GM15510 (cell line): ENCODE measurements around the gene SLC25A30.

Experiments used
- POLR2A ChIP-seq: IDR thresholded peaks from 3 replicates; pipeline ENCODE4 v1.6.1; 2011; ENCODE audit warnings: borderline replicate concordance; ENCODE audit not compliant: insufficient read length; ENCODE audit errors: extremely low read depth

The SLC25A30 gene

DNA sequence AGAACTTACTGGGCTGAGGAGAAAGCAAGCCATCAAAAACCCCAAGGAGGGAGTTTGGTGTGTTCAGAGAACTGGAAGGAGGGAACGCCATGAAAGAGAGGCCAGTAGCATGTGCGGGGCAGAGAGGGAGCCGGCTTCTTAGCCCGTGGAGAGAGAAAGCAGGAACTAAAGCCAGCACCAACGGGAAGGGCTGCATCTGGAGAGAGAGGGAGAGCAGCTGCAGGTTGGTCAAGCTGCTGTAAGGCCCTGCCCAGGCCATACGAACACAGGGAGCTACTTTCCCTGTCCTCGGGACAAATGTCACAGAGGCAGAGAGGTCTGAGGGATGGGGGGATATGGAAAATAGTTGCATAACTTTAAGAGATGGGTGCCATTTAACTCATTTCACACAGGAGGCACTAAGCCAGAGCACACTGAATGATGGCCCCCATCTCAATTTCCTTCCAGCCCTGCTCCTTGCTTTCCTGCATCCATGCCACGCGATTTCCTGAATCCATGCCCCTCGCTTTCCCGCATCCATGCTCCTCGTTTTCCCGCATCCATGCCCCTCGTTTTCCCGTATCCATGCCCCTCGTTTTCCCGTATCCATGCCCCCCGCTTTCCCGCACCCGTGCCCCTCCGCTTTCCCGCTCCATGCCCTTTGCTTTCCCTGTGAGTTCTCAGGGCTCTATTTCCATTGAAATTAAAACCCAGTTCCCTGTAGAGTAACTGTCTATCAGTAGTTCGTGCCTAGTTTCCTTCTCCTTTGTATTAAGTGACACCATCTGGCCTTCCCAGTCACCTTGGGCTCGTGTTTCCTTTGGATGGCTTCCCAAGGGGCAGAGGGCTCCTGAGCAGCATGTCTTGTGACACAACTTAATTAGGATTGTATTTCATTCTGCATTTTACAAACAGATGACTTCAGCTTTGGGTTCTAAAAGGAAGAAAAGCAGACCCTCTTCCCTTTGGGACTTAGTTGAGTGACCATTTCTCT, 45.7 kb downstream of the SLC25A30 start:
- no peak for TF ChIP-seq POLR2A

GRCh38 chr13:45370922-45371406, 47.2 kb downstream of the SLC25A30 start:
- TF ChIP-seq POLR2A = no peak

- TF ChIP-seq POLR2A = no peak
These were observed 49.1 kb downstream of the SLC25A30 start for GRCh38 chr13:45369116-45369515.

DNA sequence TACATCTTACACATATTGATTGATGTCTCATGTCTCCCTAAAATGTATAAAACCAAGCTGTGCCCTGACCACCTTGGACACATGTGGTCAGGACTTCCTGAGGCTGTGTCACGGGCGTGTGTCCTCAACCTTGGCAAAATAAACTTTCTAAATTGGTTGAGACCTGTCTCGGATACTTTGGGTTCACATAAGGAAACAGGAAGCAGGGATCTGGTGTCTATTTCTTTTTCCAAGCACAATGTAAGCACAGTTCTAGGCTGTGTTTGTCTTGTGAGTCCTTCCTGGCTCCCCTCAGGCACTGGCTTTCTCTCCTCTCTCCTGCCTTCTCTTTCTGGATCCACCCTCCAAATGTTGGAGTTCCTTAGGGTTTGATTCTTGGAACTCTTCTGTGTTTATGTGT, 49.6 kb downstream of the SLC25A30 start:
- no peak for TF ChIP-seq POLR2A

DNA sequence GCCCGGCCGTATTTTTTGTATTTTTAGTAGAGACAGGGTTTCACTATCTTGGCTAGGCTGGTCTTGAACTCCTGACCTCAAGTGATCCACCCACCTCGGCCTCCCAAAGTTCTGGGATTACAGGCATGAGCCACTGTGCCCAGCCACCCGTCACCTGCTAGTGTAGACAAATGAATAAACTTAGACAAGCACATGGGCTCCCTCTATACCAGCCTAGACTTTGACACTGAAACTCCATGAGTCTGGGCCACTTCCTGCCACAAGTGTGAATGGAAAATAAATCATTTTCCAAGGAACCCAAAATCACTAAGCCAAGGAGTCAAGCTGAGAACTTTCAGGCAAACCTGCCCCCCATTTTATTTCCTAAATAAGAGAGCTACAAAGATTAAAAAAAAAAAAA, 50.2 kb downstream of the SLC25A30 start:
- TF ChIP-seq POLR2A = no peak

DNA sequence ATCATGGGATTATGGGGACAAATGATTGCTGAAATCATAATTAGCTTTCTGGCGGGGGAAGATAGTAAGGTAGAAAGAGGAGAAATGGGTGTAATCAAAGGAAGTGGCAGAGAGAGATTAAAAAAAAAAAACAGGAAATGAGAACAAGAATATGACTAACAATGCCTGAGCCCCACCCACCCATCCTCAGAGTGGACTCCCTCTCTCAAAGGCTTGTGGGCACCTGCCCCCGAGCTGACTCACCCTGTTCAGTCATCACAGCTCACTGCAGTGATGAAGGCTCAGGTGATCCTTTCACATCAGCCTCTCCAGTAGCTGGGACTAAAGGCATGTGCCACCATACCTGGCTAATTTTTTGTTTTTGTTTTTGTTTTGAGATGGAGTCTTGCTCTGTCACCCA, 50.8 kb downstream of the SLC25A30 start:
- no peak for TF ChIP-seq POLR2A

DNA sequence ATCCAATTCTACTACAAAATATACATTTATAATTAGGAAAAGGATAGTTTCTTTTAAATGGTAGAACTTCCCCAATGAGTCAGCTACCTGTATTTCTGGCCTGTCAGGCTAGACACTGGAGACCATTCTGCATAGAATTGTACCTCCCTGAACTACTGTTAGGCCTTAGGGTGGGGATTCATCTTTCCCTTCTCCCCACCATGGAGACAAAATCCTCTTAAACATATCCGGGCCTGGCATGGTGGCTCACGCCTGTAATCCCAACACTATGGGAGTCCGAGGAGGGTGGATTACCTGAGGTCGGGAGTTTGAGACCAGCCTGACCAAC, 52.7 kb downstream of the SLC25A30 start:
- no peak for TF ChIP-seq POLR2A

GRCh38 chr13:45364876-45365557, 53.2 kb downstream of the SLC25A30 start:
- no peak for TF ChIP-seq POLR2A

GRCh38 chr13:45362939-45363338, 55.2 kb downstream of the SLC25A30 start:
- TF ChIP-seq POLR2A = no peak

GRCh38 chr13:45361596-45362206, 56.5 kb downstream of the SLC25A30 start:
- TF ChIP-seq POLR2A = no peak

DNA sequence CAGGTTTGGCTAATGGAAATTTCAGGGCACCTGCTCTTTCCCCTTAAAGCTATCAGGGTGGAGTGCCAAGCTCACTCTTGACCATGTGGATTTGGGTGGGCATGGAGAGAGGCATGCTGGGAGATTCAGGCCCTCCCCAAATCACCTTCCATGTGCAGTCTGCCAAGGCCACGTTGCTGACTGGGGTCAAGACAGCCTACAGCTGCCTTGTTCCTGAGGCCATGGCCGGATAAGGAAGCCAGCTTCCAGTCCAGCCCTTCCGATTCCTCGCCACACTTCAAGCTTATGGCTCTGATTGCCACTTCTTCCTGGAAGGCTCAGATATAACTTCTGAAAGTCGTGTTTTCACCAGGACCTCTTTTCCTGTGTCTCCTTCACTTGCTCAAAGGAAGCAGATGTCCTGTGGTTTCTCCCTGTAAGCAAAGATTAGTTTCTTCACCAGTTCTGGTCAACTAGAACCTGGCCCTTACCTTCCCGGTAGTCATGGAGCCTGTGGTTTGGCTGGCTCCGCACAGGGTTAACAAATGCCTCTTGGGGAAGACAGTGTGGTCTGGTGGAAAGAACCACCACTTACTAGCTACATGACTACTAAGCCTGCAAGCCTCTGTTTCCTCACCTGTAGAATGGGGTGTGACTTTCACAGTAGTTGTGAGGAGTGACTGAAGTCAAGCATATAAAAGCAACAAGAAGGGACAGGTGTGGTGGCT, 61.1 kb downstream of the SLC25A30 start:
- no peak for TF ChIP-seq POLR2A

GRCh38 chr13:45353895-45354294, 64.3 kb downstream of the SLC25A30 start:
- TF ChIP-seq POLR2A = no peak

DNA sequence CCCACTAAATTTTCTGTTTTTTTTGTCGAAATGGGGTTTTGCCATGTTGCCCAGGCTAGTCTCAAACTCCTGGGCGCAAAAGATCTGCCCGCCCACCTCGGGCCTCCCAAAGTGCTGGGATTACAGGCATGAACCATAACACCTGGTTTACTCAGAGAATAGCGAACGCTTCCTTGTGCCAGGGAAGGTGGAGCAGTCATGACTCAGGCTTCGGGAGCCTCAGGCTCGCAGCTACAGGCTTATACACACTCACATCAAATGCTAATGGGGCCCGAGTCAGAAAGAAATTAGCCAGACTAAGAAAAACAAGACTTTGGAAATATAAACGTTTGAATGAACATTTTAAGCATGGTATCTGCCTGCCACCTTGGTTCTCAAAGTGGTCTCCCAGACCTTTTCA, 66.1 kb downstream of the SLC25A30 start:
- TF ChIP-seq POLR2A = no peak

GRCh38 chr13:45350152-45350551, 68.0 kb downstream of the SLC25A30 start:
- no peak for TF ChIP-seq POLR2A

- TF ChIP-seq POLR2A = no peak
These were observed 68.7 kb downstream of the SLC25A30 start for GRCh38 chr13:45349438-45349837.
